ENCODE data around the gene BLCAP.

BLCAP gene

GRCh38 chr20:37530696-37531095 lies 3.0 kb upstream of the BLCAP start:
- DNase-seq (ENCODE audit: extremely low read depth in 1 of 2, low read depth in 1 of 2): no peak

GRCh38 chr20:37529968-37530600 lies 2.4 kb upstream of the BLCAP start:
- DNase-seq (ENCODE audit: extremely low read depth in 1 of 2, low read depth in 1 of 2): no peak

- DNase-seq (ENCODE audit: extremely low read depth in 1 of 2, low read depth in 1 of 2): no peak
Measured at GRCh38 chr20:37529214-37529967, 1.7 kb upstream of the BLCAP start.

GRCh38 chr20:37528446-37529213 lies 954 bp upstream of the BLCAP start:
- no peak for DNase-seq (ENCODE audit: extremely low read depth in 1 of 2, low read depth in 1 of 2)

- DNase-seq (ENCODE audit: extremely low read depth in 1 of 2, low read depth in 1 of 2): no peak
Measured at GRCh38 chr20:37526839-37527637, 638 bp downstream of the BLCAP start.

GRCh38 chr20:37526238-37526838 lies 1.3 kb downstream of the BLCAP start:
- DNase-seq (ENCODE audit: extremely low read depth in 1 of 2, low read depth in 1 of 2): no peak

- DNase-seq (ENCODE audit: extremely low read depth in 1 of 2, low read depth in 1 of 2): no peak
Measured at GRCh38 chr20:37525810-37526209, 1.9 kb downstream of the BLCAP start.

GRCh38 chr20:37524859-37525708 lies 2.6 kb downstream of the BLCAP start:
- no peak for DNase-seq (ENCODE audit: extremely low read depth in 1 of 2, low read depth in 1 of 2)

- no peak for DNase-seq (ENCODE audit: extremely low read depth in 1 of 2, low read depth in 1 of 2)
Measured at GRCh38 chr20:37523911-37524700, 3.6 kb downstream of the BLCAP start.

GRCh38 chr20:37523012-37523391 lies 4.7 kb downstream of the BLCAP start:
- no peak for DNase-seq (ENCODE audit: extremely low read depth in 1 of 2, low read depth in 1 of 2)

- no peak for DNase-seq (ENCODE audit: extremely low read depth in 1 of 2, low read depth in 1 of 2)
Measured at GRCh38 chr20:37522260-37523011, 5.2 kb downstream of the BLCAP start.

GRCh38 chr20:37521061-37521771 lies 6.5 kb downstream of the BLCAP start, which contains the start of gene NNAT:
TSS of gene NNAT (plus strand) at chr20:37521250. CDS start at chr20:37521332, 82 bp downstream.
- no peak for DNase-seq (ENCODE audit: extremely low read depth in 1 of 2, low read depth in 1 of 2)

GRCh38 chr20:37520419-37520955 lies 7.2 kb downstream of the BLCAP start:
- DNase-seq (ENCODE audit: extremely low read depth in 1 of 2, low read depth in 1 of 2): no peak

- no peak for DNase-seq (ENCODE audit: extremely low read depth in 1 of 2, low read depth in 1 of 2)
Measured at GRCh38 chr20:37519508-37520418, 7.9 kb downstream of the BLCAP start.

- DNase-seq (ENCODE audit: extremely low read depth in 1 of 2, low read depth in 1 of 2): no peak
Measured at GRCh38 chr20:37518606-37519507, 8.8 kb downstream of the BLCAP start.

All from activated CD8-positive, alpha-beta memory T cell treated with anti-CD3 and anti-CD28 coated beads for 1 hour (primary cell).